ENCODE results near the gene RNF114.
"Not testable (repeated sequence)": the region's sequence is repeated elsewhere in the genome, so short reads cannot be mapped to it uniquely, and the experiment has no call there.

Gene RNF114

GRCh38 chr20:49955830-49956396 lies 19.7 kb downstream of the RNF114 start:
- peak in 1 of 10 donors; percentile 43 for DNase-seq
- intact Hi-C loops (cut with DNase I) = not testable (repeated sequence)

GRCh38 chr20:49956689-49957088 lies 20.5 kb downstream of the RNF114 start:
- DNase-seq = peak in 1 of 10 donors; percentile 84
- intact Hi-C loops (cut with DNase I) = no loop called here

- intact Hi-C loops (cut with DNase I) = not testable (repeated sequence)
- peak; percentile 65 to 98 (median 84) for DNase-seq
Observed at GRCh38 chr20:49957089-49957938, 21.1 kb downstream of the RNF114 start.

GRCh38 chr20:49961413-49961812 lies 25.2 kb downstream of the RNF114 start:
- intact Hi-C loops (cut with DNase I) = no loop called here
- peak in 1 of 10 donors; percentile 2 for DNase-seq

GRCh38 chr20:49964964-49965780 lies 29.0 kb downstream of the RNF114 start:
- intact Hi-C loops (cut with DNase I) = no loop called here

GRCh38 chr20:49965781-49966305 lies 29.6 kb downstream of the RNF114 start:
- intact Hi-C loops (cut with DNase I) = no loop called here
- peak in 2 of 10 donors; percentile 12 to 20 for DNase-seq

More at GRCh38 chr20:49964964-49965780, 29.0 kb downstream of the RNF114 start:
- peak in 2 of 10 donors; percentile 43 to 78 for DNase-seq

GRCh38 chr20:49966861-49967260 lies 30.7 kb downstream of the RNF114 start:
- DNase-seq = no peak
- intact Hi-C loops (cut with DNase I) = no loop called here

GRCh38 chr20:49969234-49969633 lies 33.0 kb downstream of the RNF114 start:
- DNase-seq = peak in 1 of 10 donors; percentile 9
- intact Hi-C loops (cut with DNase I) = no loop called here

GRCh38 chr20:49969946-49970345 lies 33.7 kb downstream of the RNF114 start:
- intact Hi-C loops (cut with DNase I) = no loop called here
- DNase-seq = peak in 1 of 10 donors; percentile 21

GRCh38 chr20:49970498-49970897 lies 34.3 kb downstream of the RNF114 start:
- intact Hi-C loops (cut with DNase I) = no loop called here
- peak in 2 of 10 donors; percentile 15 to 30 for DNase-seq

- intact Hi-C loops (cut with DNase I) = no loop called here
- no peak for DNase-seq
Observed at GRCh38 chr20:49973981-49974380, 37.8 kb downstream of the RNF114 start.

GRCh38 chr20:49976542-49976941 lies 40.3 kb downstream of the RNF114 start:
- intact Hi-C loops (cut with DNase I) = no loop called here
- DNase-seq = peak in 1 of 10 donors; percentile 4

- intact Hi-C loops (cut with DNase I); DNase-seq: not testable (repeated sequence)
Observed at GRCh38 chr20:49977740-49978139, 41.5 kb downstream of the RNF114 start.

GRCh38 chr20:49978685-49979029 lies 42.5 kb downstream of the RNF114 start:
- DNase-seq = peak in 1 of 10 donors; percentile 14
- intact Hi-C loops (cut with DNase I) = loop anchor here (1.0 kb wide), 1 partner anchor 93 kb away; no protein-coding TSS in a partner anchor

GRCh38 chr20:49979030-49979832 lies 43.0 kb downstream of the RNF114 start:
- intact Hi-C loops (cut with DNase I) = loop anchor here (1.0 kb wide), 1 partner anchor 92 kb away; no protein-coding TSS in a partner anchor
- peak in 8 of 10 donors; percentile 31 to 92 (median 70) for DNase-seq

GRCh38 chr20:49980140-49981008 lies 44.2 kb downstream of the RNF114 start:
- peak in 2 of 10 donors; percentile 21 to 66 for DNase-seq
- intact Hi-C loops (cut with DNase I) = loop anchor here (10.0 kb wide), 1 partner anchor 194 kb away; no protein-coding TSS in a partner anchor

- intact Hi-C loops (cut with DNase I) = loop anchor here (10.0 kb wide), 1 partner anchor 193 kb away; no protein-coding TSS in a partner anchor
- peak in 1 of 10 donors; percentile 55 for DNase-seq
Observed at GRCh38 chr20:49981218-49982071, 45.2 kb downstream of the RNF114 start.

GRCh38 chr20:49982072-49982345 lies 45.8 kb downstream of the RNF114 start:
- DNase-seq = peak in 1 of 10 donors; percentile 40

More at GRCh38 chr20:49982072-49982345, 45.8 kb downstream of the RNF114 start:
- intact Hi-C loops (cut with DNase I) = loop anchor here (10.0 kb wide), 1 partner anchor 193 kb away; no protein-coding TSS in a partner anchor

Data from posterior cingulate gyrus (tissue), 11 donors.